ENCODE data around the gene PTCHD1.

- no peak for TF ChIP-seq POLR2AphosphoS5 (IDR thresholded peaks at IDR 0.05; ENCODE audit: low read depth, low read length)
- TF ChIP-seq, protein P1, sequence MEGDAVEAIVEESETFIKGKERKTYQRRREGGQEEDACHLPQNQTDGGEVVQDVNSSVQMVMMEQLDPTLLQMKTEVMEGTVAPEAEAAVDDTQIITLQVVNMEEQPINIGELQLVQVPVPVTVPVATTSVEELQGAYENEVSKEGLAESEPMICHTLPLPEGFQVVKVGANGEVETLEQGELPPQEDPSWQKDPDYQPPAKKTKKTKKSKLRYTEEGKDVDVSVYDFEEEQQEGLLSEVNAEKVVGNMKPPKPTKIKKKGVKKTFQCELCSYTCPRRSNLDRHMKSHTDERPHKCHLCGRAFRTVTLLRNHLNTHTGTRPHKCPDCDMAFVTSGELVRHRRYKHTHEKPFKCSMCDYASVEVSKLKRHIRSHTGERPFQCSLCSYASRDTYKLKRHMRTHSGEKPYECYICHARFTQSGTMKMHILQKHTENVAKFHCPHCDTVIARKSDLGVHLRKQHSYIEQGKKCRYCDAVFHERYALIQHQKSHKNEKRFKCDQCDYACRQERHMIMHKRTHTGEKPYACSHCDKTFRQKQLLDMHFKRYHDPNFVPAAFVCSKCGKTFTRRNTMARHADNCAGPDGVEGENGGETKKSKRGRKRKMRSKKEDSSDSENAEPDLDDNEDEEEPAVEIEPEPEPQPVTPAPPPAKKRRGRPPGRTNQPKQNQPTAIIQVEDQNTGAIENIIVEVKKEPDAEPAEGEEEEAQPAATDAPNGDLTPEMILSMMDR (IDR thresholded peaks at IDR 0.05), result no peak
- TF ChIP-seq, protein P2, sequence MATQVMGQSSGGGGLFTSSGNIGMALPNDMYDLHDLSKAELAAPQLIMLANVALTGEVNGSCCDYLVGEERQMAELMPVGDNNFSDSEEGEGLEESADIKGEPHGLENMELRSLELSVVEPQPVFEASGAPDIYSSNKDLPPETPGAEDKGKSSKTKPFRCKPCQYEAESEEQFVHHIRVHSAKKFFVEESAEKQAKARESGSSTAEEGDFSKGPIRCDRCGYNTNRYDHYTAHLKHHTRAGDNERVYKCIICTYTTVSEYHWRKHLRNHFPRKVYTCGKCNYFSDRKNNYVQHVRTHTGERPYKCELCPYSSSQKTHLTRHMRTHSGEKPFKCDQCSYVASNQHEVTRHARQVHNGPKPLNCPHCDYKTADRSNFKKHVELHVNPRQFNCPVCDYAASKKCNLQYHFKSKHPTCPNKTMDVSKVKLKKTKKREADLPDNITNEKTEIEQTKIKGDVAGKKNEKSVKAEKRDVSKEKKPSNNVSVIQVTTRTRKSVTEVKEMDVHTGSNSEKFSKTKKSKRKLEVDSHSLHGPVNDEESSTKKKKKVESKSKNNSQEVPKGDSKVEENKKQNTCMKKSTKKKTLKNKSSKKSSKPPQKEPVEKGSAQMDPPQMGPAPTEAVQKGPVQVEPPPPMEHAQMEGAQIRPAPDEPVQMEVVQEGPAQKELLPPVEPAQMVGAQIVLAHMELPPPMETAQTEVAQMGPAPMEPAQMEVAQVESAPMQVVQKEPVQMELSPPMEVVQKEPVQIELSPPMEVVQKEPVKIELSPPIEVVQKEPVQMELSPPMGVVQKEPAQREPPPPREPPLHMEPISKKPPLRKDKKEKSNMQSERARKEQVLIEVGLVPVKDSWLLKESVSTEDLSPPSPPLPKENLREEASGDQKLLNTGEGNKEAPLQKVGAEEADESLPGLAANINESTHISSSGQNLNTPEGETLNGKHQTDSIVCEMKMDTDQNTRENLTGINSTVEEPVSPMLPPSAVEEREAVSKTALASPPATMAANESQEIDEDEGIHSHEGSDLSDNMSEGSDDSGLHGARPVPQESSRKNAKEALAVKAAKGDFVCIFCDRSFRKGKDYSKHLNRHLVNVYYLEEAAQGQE (IDR thresholded peaks at IDR 0.05; ENCODE audit: insufficient read depth in 1 of 2, low read depth in 2 of 2, low read length in 1 of 2), result no peak
Measured at GRCh38 chrX:23376581-23376980, 41.9 kb downstream of the PTCHD1 start.

Data from Panc1 (cell line).